Parathyroid adenoma (tissue), 2 donors: Measurements from ENCODE around the gene RBM44.

ENCODE experiments used
- H2AFZ ChIP-seq: fragments of 300-600 bp; sonication (generic); one replicate; pipeline ENCODE4 v1.7.0; 2017; ENCODE audit warnings: antibody characterized with exemption, mild to moderate bottlenecking
- H3K27ac ChIP-seq: fragments of 300-600 bp; sonication (generic); one replicate; pipeline ENCODE4 v1.7.0; 2017
- H3K27me3 ChIP-seq: fragments of 300-600 bp; sonication (generic); one replicate; pipeline ENCODE4 v1.7.0; 2017; ENCODE audit warnings: low read length; ENCODE audit not compliant: control insufficient read depth, insufficient read depth
- H3K36me3 ChIP-seq: fragments of 300-600 bp; sonication (generic); one replicate; pipeline ENCODE4 v1.7.0; 2017; ENCODE audit warnings: low read length; ENCODE audit not compliant: control insufficient read depth, insufficient read depth
- H3K4me1 ChIP-seq: fragments of 300-600 bp; sonication (generic); one replicate; pipeline ENCODE4 v1.7.0; 2017; ENCODE audit warnings: control low read depth
- H3K4me2 ChIP-seq: fragments of 300-600 bp; sonication (generic); one replicate; pipeline ENCODE4 v1.7.0; 2017; ENCODE audit warnings: low read length
- H3K4me3 ChIP-seq: fragments of 300-600 bp; sonication (generic); one replicate; pipeline ENCODE4 v1.7.0; 2017; ENCODE audit warnings: low read depth, low read length
- H3K79me2 ChIP-seq: fragments of 300-600 bp; sonication (generic); one replicate; pipeline ENCODE4 v1.7.0; 2017; ENCODE audit warnings: control low read depth
- H3K9ac ChIP-seq: fragments of 300-600 bp; sonication (generic); one replicate; pipeline ENCODE4 v1.7.0; 2017; ENCODE audit warnings: mild to moderate bottlenecking
- H3K9me3 ChIP-seq: fragments of 300-600 bp; sonication (generic); one replicate; pipeline ENCODE4 v1.7.0; 2017; ENCODE audit warnings: low read length; ENCODE audit not compliant: control insufficient read depth
- CTCF ChIP-seq: fragments of 300-600 bp; sonication (generic); IDR thresholded peaks from one replicate; pipeline ENCODE4 v1.7.0; 2017; ENCODE audit warnings: antibody characterized with exemption, mild to moderate bottlenecking
- donor health status: primary hyperparathyroidism.

Gene RBM44

GRCh38 chr2:237815637-237816036, 17.1 kb downstream of the RBM44 start:
- Histone ChIP-seq H3K4me1 (peaks cover 3% of the 10 kb centered on the region), H3K27ac (no peak overlapping the region), H3K36me3 (no peaks in the 10 kb centered on the region), H3K4me3 (no peak overlapping the region), H3K9ac (no peak overlapping the region), H3K9me3 (no peaks in the 10 kb centered on the region), H3K4me2 (no peak overlapping the region), H3K27me3 (no peaks in the 10 kb centered on the region), H3K79me2 (no peaks in the 10 kb centered on the region), H2AFZ (no peak overlapping the region)
- no peak for TF ChIP-seq CTCF

DNA sequence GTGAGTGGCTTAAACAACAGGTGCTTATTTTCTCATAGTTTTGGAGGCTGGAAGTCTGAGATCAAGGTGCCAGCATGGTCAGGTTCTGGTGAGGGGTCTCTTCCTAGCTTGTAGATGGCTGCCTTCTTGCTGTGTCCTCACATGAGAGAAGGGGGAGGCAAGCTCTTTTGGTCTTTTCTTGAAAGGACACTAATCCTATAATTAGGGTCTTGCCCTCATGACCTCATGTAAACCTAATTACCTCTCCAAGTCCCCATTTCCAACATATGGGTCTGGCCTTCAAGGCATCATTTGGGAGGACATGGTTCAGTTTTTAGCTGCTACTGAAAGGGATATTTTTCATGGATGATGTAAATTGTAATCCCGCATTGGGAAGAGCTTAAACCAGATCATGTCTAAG, 18.0 kb downstream of the RBM44 start:
- Histone ChIP-seq H3K36me3 (no peaks in the 10 kb centered on the region), H3K27ac (no peak overlapping the region), H2AFZ (no peak overlapping the region), H3K9ac (no peak overlapping the region), H3K27me3 (no peaks in the 10 kb centered on the region), H3K4me3 (no peak overlapping the region), H3K4me2 (no peak overlapping the region), H3K4me1 (peaks cover 3% of the 10 kb centered on the region), H3K9me3 (no peaks in the 10 kb centered on the region), H3K79me2 (no peaks in the 10 kb centered on the region)
- no peak for TF ChIP-seq CTCF

GRCh38 chr2:237818066-237818473, 19.5 kb downstream of the RBM44 start:
- Histone ChIP-seq H3K4me2 (peak overlapping the region; percentile 30), H3K9ac (no peak overlapping the region), H3K9me3 (no peaks in the 10 kb centered on the region), H3K36me3 (no peaks in the 10 kb centered on the region), H3K79me2 (no peaks in the 10 kb centered on the region), H3K4me1 (peaks cover 3% of the 10 kb centered on the region), H3K4me3 (no peak overlapping the region), H3K27ac (no peak overlapping the region), H2AFZ (no peak overlapping the region), H3K27me3 (no peaks in the 10 kb centered on the region)
- no peak for TF ChIP-seq CTCF

GRCh38 chr2:237819231-237819630, 20.7 kb downstream of the RBM44 start:
- no peak overlapping the region for H3K27ac ChIP-seq
- no peak overlapping the region for H3K4me3 ChIP-seq
- no peaks in the 10 kb centered on the region for H3K79me2 ChIP-seq
- no peak for TF ChIP-seq CTCF
- no peak overlapping the region for H2AFZ ChIP-seq
- H3K9me3 ChIP-seq = no peaks in the 10 kb centered on the region
- H3K4me2 ChIP-seq = peak overlapping the region; percentile 3
- no peaks in the 10 kb centered on the region for H3K27me3 ChIP-seq
- no peaks in the 10 kb centered on the region for H3K36me3 ChIP-seq
- H3K4me1 ChIP-seq = peaks cover 3% of the 10 kb centered on the region
- H3K9ac ChIP-seq = no peak overlapping the region

DNA sequence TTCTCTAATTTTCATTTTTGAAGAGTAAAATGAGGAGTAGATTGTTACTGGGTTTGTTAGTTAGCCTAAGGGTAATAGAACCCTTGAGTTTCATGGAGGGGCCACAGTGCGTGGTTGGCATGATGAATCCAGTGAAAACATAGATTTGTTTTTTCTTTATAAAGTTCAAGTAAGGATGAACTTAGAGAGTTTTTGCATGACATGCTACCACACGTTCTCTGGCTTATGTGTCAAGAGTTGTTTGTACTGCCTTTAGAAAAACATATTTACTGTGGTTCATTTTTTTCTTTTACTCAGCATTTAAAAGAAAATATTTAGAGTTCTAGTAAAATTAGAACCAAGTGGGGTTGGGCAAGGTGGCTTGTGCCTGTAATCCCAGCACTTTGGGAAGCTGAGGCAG, 21.8 kb downstream of the RBM44 start:
- Histone ChIP-seq H3K79me2 (no peaks in the 10 kb centered on the region), H3K4me3 (no peak overlapping the region), H3K36me3 (no peaks in the 10 kb centered on the region), H3K4me2 (no peak overlapping the region), H3K27ac (no peak overlapping the region), H2AFZ (no peak overlapping the region), H3K9me3 (no peaks in the 10 kb centered on the region), H3K9ac (no peak overlapping the region), H3K27me3 (no peaks in the 10 kb centered on the region), H3K4me1 (peaks cover 3% of the 10 kb centered on the region)
- TF ChIP-seq CTCF = no peak
